Measurements from ENCODE around the gene ARHGAP25.

DNA sequence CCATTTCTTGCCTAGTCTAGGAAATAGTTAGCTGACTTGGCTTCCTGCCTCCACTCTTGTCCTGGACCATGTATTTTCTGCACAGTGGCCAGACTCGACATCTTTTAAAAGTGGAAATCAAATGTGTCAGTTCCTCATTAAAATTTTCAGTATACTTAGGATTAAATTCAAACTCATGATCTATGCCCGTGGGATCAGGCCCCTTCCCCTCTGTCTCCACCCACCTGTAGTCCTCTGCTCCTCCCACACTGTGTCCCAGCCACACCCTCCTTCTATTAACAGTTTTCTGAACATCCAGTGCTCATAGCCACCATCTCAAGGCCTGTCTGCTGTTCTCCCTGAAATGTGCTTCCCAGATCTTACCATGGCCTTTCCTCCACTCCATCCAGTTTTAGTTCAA, 13.3 kb downstream of the ARHGAP25 start:
- no peak for TF ChIP-seq CTCF (IDR thresholded peaks at IDR 0.05)
- no peak for TF ChIP-seq EZH2 (IDR thresholded peaks at IDR 0.05)
